C4-2B (cell line): ENCODE results near the gene RAB6A.

ENCODE experiments used
- ZFX ChIP-seq: fragments of 450-650 bp; IDR thresholded peaks from 2 replicates; pipeline ENCODE4 v1.6.1; 2017
- TF ChIP-seq, protein P1 (sequence below): fragments of 450-650 bp; conservative IDR thresholded peaks from 2 replicates; pipeline ENCODE4 v1.5.1; 2017; ENCODE audit warnings: mild to moderate bottlenecking

DNA sequence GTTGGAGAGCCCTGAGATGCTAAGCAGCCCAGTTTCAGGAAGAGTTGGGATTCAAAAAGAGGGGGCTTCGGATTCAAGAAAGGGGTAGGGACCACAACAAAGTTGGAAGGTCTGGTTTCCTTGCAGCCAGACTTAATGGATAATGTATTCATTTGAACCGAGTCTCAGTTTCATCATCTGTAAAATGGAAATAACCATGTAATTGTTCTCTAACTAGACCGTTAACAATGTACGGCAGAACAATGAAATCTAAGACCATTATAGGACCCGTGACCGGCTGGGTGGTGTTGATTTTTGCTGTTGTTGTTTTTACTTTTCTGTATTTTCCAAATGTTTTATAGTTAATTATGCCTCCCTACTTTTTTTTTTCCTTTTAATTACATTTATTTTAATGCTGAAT, 20.4 kb upstream of the RAB6A start:
- TF ChIP-seq, protein P1, sequence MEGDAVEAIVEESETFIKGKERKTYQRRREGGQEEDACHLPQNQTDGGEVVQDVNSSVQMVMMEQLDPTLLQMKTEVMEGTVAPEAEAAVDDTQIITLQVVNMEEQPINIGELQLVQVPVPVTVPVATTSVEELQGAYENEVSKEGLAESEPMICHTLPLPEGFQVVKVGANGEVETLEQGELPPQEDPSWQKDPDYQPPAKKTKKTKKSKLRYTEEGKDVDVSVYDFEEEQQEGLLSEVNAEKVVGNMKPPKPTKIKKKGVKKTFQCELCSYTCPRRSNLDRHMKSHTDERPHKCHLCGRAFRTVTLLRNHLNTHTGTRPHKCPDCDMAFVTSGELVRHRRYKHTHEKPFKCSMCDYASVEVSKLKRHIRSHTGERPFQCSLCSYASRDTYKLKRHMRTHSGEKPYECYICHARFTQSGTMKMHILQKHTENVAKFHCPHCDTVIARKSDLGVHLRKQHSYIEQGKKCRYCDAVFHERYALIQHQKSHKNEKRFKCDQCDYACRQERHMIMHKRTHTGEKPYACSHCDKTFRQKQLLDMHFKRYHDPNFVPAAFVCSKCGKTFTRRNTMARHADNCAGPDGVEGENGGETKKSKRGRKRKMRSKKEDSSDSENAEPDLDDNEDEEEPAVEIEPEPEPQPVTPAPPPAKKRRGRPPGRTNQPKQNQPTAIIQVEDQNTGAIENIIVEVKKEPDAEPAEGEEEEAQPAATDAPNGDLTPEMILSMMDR = no peak
- TF ChIP-seq ZFX = no peak
